Muscle layer of colon (tissue), 2 donors: ENCODE data around the gene ARHGEF6.

ENCODE experiments used
- H3K27ac ChIP-seq: one replicate; pipeline ENCODE4 v1.7.0; 2013; ENCODE audit warnings: low read depth, mild to moderate bottlenecking, low read length, moderate library complexity
- H3K27me3 ChIP-seq, 2 donors: one replicate each; pipeline ENCODE4 v1.7.0; 2013; ENCODE audit warnings: low read length in 2 of 2, mild to moderate bottlenecking in 2 of 2; ENCODE audit not compliant: insufficient read depth in 2 of 2, control insufficient read depth in 1 of 2
- H3K36me3 ChIP-seq: one replicate; pipeline ENCODE4 v1.7.0; 2013; ENCODE audit warnings: mild to moderate bottlenecking, low read length; ENCODE audit not compliant: insufficient read depth
- H3K4me1 ChIP-seq: one replicate; pipeline ENCODE4 v1.7.0; 2013; ENCODE audit warnings: mild to moderate bottlenecking, low read length; ENCODE audit not compliant: insufficient read depth
- H3K4me3 ChIP-seq, 2 donors: one replicate each; pipeline ENCODE4 v1.7.0; 2013; ENCODE audit warnings: low read length in 2 of 2, low read depth in 1 of 2, mild to moderate bottlenecking in 1 of 2, moderate library complexity in 1 of 2
- H3K9ac ChIP-seq: one replicate; pipeline ENCODE4 v1.7.0; 2013; ENCODE audit warnings: low read length
- H3K9me3 ChIP-seq: one replicate; pipeline ENCODE4 v1.7.0; 2013; ENCODE audit warnings: mild to moderate bottlenecking, low read length
- donor health status: abdominal sarcoma.
- donor health status: Adenocarcinoma of cecum.

The ARHGEF6 gene

GRCh38 chrX:136714626-136715599 lies 65.8 kb downstream of the ARHGEF6 start:
- H3K27me3 ChIP-seq, result no peaks in the 10 kb centered on the region
- H3K9me3 ChIP-seq, result no peaks in the 10 kb centered on the region
- no peaks in the 10 kb centered on the region for H3K4me1 ChIP-seq
- no peak overlapping the region for H3K9ac ChIP-seq
- H3K4me3 ChIP-seq, result no peak overlapping the region
- no peaks in the 10 kb centered on the region for H3K36me3 ChIP-seq
- no peak overlapping the region for H3K27ac ChIP-seq

DNA sequence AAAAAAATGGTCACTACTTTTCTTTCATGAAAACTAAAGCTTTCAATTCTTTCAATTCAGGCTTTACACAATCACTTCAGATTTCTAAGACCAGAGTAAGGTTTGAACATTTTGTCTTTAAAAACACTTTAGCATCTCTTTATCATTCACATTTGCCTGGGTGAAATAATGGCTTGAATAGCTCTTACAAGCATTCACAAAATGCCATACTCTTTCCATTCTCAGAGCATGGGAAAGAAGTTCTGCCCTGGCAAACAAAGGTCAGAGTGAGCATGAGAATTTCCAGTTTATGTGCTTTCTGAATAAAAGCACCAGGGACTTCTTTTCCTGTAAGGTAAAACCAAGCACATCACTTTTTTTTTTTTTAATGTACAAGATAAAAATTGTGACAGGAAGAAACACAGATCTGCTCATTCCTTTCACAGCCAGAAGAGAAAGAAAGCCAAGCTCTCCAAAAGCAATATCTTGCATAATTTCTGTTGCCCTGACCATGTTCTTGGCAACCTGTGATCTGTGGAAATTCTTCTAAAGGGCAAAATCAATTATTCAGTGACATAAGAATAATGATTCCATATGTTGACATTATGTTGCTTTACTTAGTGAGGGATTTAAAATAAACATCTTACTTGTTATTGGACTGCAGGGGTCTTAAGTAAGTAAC lies 68.0 kb downstream of the ARHGEF6 start:
- Histone ChIP-seq H3K27ac (no peak overlapping the region), H3K36me3 (no peaks in the 10 kb centered on the region), H3K4me3 (no peak overlapping the region), H3K27me3 (no peaks in the 10 kb centered on the region), H3K9ac (no peak overlapping the region), H3K9me3 (no peaks in the 10 kb centered on the region), H3K4me1 (no peaks in the 10 kb centered on the region)

DNA sequence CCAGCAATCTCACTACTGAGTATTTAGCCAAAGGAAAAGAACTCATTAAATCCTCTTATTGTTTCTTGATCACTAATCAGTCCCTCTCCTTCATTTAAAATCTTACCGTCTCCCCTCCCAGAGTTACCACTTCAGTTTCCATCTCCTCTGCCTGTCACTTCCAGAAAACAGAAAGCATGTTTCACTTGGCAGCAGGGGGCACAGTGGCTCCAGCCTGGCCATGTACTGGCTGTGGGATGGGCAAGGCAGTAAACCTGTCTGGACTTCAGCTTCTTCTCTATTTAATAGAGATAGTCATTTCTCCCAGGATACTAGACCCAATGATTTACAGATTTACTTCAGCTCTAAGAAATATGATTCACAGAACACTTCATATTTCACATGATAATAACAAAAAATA lies 69.6 kb downstream of the ARHGEF6 start:
- Histone ChIP-seq H3K4me1 (no peaks in the 10 kb centered on the region), H3K27me3 (no peaks in the 10 kb centered on the region)

DNA sequence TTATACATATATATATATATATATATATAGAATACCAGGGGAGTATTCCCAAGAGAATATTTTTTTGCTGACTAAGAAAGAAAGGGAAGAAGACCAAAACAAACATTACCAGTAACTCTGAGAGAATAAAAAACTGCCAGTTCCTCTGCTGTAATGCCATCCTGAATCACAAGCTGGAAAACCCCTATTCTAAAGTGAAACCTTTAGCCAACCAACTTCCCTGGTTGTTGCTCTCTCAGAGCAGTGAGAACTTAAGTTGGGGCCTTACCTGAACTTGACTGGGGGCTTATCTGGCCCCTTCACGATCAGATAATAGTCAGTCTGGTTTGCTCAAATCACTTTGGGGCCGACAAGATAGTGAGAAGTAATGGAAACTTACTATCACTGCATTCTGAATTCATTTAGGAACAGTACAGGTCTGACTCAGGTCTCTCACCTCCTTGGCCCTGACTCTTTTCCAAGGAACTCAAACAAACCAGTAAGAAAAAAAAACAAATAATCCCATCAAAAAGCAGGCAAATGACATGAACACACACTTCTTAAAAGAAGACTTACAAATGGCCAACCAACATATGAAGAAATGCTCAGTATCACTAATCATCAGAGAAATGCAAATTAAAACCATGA lies 70.3 kb downstream of the ARHGEF6 start:
- Histone ChIP-seq H3K27ac (no peak overlapping the region), H3K4me3 (no peak overlapping the region), H3K4me1 (no peaks in the 10 kb centered on the region), H3K27me3 (no peaks in the 10 kb centered on the region), H3K9me3 (no peaks in the 10 kb centered on the region), H3K9ac (no peak overlapping the region), H3K36me3 (no peaks in the 10 kb centered on the region)

More for the DNA sequence above, 69.6 kb downstream of the ARHGEF6 start:
- Histone ChIP-seq H3K27ac (no peak overlapping the region), H3K36me3 (no peaks in the 10 kb centered on the region), H3K9ac (no peak overlapping the region), H3K4me3 (no peak overlapping the region), H3K9me3 (no peaks in the 10 kb centered on the region)

DNA sequence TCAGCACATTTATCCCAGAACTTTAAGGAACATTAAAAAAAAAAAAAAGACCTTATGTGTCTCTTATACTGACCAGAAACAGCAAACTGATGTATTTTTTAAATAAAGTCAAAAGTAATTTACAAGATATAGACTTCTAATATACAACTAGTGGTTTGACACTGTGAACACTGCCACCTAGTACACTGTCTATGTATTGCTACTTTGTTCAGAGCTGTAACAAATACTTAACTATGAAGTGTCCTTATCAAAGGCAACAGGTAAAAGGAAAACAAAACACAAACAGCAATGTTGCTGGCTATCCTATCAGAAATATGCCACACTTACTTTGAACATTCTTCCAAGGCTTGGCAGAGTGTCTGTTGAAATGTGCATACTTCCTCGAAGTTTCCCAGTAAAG lies 72.4 kb downstream of the ARHGEF6 start:
- Histone ChIP-seq H3K27me3 (no peaks in the 10 kb centered on the region), H3K27ac (no peak overlapping the region), H3K9ac (no peak overlapping the region)

GRCh38 chrX:136697156-136697555 lies 83.6 kb downstream of the ARHGEF6 start:
- peaks cover 3% of the 10 kb centered on the region for H3K9me3 ChIP-seq

More for the DNA sequence above, 72.4 kb downstream of the ARHGEF6 start:
- H3K4me1 ChIP-seq, result no peaks in the 10 kb centered on the region
- no peaks in the 10 kb centered on the region for H3K36me3 ChIP-seq
- H3K9me3 ChIP-seq, result no peaks in the 10 kb centered on the region
- H3K4me3 ChIP-seq, result no peak overlapping the region

DNA sequence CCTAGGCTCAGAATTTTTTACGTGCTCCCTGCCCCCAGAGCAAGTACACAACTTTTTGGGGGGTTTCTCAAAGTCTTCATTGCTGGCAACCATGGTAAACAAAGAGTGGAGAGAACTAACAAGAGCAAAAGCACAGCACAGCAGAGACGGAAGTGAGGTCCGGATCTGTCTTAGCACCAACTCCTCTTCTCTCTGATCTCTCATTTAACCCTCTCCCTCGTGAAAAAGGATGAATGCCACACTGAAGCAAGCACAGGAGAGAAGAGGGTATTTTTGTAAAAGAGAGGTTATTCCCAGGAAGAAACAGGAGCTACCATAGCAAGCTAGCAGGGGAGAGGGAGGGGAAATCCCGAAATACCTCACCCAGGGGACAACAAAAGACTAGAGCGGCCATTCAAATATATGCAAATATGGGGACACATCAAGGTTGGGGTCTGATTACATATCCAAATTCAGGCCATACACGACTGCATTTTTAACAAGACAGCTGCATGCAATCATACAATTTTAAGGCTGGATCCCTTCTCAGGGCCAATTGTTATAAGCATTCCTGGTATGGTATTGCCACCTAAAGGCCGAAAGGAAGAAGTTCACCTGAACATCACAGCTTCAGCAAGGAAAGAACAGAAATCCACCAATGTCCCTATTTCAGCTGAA lies 86.2 kb downstream of the ARHGEF6 start:
- Histone ChIP-seq H3K36me3 (no peaks in the 10 kb centered on the region), H3K9me3 (peaks cover 3% of the 10 kb centered on the region), H3K9ac (no peak overlapping the region), H3K27me3 (peaks cover 0 to 15% of the 10 kb centered on the region in 2 donors), H3K4me1 (no peaks in the 10 kb centered on the region), H3K27ac (no peak overlapping the region), H3K4me3 (no peak overlapping the region)

More at GRCh38 chrX:136697156-136697555, 83.6 kb downstream of the ARHGEF6 start:
- no peak overlapping the region for H3K9ac ChIP-seq
- H3K4me3 ChIP-seq, result no peak overlapping the region
- H3K27ac ChIP-seq, result no peak overlapping the region
- H3K4me1 ChIP-seq, result no peaks in the 10 kb centered on the region
- H3K27me3 ChIP-seq, result peaks cover 0 to 15% of the 10 kb centered on the region in 2 donors
- H3K36me3 ChIP-seq, result no peaks in the 10 kb centered on the region

DNA sequence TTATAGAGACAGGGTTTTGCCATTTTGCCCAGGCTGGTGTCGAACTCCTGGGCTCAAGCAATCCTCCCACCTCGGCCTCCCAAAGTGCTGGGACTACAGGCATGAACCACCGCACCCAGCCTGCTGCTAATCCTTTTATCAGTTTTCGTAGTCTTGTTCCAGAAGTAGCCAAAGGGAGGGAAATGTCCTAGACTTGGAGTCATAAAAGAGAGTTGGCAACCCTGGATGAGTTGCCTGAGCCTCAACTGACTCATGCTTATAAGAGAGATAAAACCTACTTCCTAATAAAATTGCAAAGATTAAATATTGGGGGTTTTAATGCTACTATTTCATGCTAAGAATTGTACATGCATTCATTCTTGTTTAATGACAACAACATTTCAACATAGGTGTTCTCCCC lies 88.5 kb downstream of the ARHGEF6 start:
- no peaks in the 10 kb centered on the region for H3K9me3 ChIP-seq
- H3K27ac ChIP-seq, result no peak overlapping the region
- no peaks in the 10 kb centered on the region for H3K4me1 ChIP-seq
- no peaks in the 10 kb centered on the region for H3K36me3 ChIP-seq
- peaks cover 0 to 18% of the 10 kb centered on the region in 2 donors for H3K27me3 ChIP-seq
- no peak overlapping the region for H3K9ac ChIP-seq
- H3K4me3 ChIP-seq, result no peak overlapping the region

- Histone ChIP-seq H3K27me3 (peaks cover 0 to 13% of the 10 kb centered on the region in 2 donors), H3K4me3 (no peak overlapping the region), H3K27ac (no peak overlapping the region), H3K9me3 (no peaks in the 10 kb centered on the region), H3K36me3 (no peaks in the 10 kb centered on the region), H3K9ac (no peak overlapping the region), H3K4me1 (no peaks in the 10 kb centered on the region)
Observed at GRCh38 chrX:136691028-136691809, 89.5 kb downstream of the ARHGEF6 start.

- Histone ChIP-seq H3K27ac (no peak overlapping the region), H3K36me3 (no peaks in the 10 kb centered on the region), H3K4me3 (no peak overlapping the region), H3K27me3 (peaks cover 0 to 9% of the 10 kb centered on the region in 2 donors), H3K9ac (no peak overlapping the region), H3K9me3 (no peaks in the 10 kb centered on the region), H3K4me1 (no peaks in the 10 kb centered on the region)
Observed at GRCh38 chrX:136689436-136689835, 91.3 kb downstream of the ARHGEF6 start.
